Panc1 (cell line): ENCODE data around the gene PROZ. TPM values are rescaled to one million over a fixed set of nuclear protein-coding genes. Genes with fewer than 3 reads are reported as not detected.

Experiments
- ATAC-seq: fragments of 200-7000 bp; cut with Tn5 transposase; 2 replicates; pipeline ENCODE4 v1.9.1; 2020; ENCODE audit warnings: mild to moderate bottlenecking, moderate library complexity
- BruUV-seq: library from RNA; stranded (reverse); fragments of 400-500 nt; replicated peaks from 2 replicates; lab custom pipeline; 2021; lab: Mats Ljungman, UMichigan
- CTCF ChIA-PET: fragments of 300-600 bp; sonication (Branson Sonifier 250); formaldehyde crosslinking; loops from one replicate; lab custom pipeline; 2022; ENCODE audit warnings: antibody characterized with exemption; lab: Charles Lee
- POLR2A ChIA-PET: fragments of 300-600 bp; sonication (Branson Sonifier 250); formaldehyde crosslinking; loops from one replicate; lab custom pipeline; 2022; ENCODE audit warnings: antibody characterized with exemption; lab: Charles Lee
- DNase-seq: peaks from one replicate; pipeline ENCODE4 v3.0.0-alpha.2; 2010; ENCODE audit warnings: low read depth, low spot score
- H3K27ac ChIP-seq: 2 replicates; pipeline ENCODE4 v1.5.1; 2011; ENCODE audit warnings: mild to moderate bottlenecking, low read length, inconsistent platforms
- H3K27me3 ChIP-seq: fragments of 200-500 bp; sonication (Bioruptor generic); 2 replicates; pipeline ENCODE4 v1.6.0; 2014; ENCODE audit warnings: low read length, inconsistent platforms; ENCODE audit not compliant: control insufficient read depth, insufficient read depth
- H3K36me3 ChIP-seq: fragments of 200-500 bp; sonication (Bioruptor generic); 2 replicates; pipeline ENCODE4 v1.5.1; 2014; ENCODE audit warnings: inconsistent platforms, mild to moderate bottlenecking, low read length, moderate library complexity; ENCODE audit not compliant: control insufficient read depth, insufficient read depth
- H3K4me1 ChIP-seq: 2 replicates; pipeline ENCODE4 v1.5.1; 2011; ENCODE audit warnings: inconsistent platforms, mild to moderate bottlenecking, low read length, moderate library complexity; ENCODE audit not compliant: control insufficient read depth, insufficient read depth
- H3K4me3 ChIP-seq, 2 experiments: 2 replicates each; pipeline ENCODE4 v1.5.1; 2011 to 2012; ENCODE audit warnings: low read depth in 2 of 2, low read length in 2 of 2, mild to moderate bottlenecking in 2 of 2, inconsistent platforms in 1 of 2, moderate library complexity in 1 of 2
- H3K9me3 ChIP-seq: fragments of 200-500 bp; sonication (Bioruptor generic); 2 replicates; pipeline ENCODE4 v1.5.1; 2014; ENCODE audit warnings: low read depth, mild to moderate bottlenecking, inconsistent platforms, low read length, moderate library complexity; ENCODE audit not compliant: control insufficient read depth, insufficient read depth
- CTCF ChIP-seq: fragments of 450-650 bp; IDR thresholded peaks from 2 replicates; pipeline ENCODE4 v1.5.1; 2017; ENCODE audit warnings: mild to moderate bottlenecking
- POLR2AphosphoS5 ChIP-seq: IDR thresholded peaks from 2 replicates; pipeline ENCODE4 v1.6.1; 2012; ENCODE audit warnings: mild to moderate bottlenecking, low read depth, low read length, moderate library complexity
- REST ChIP-seq, 2 experiments: IDR thresholded peaks; 2 replicates each; pipeline ENCODE4 v1.6.1; 2011 to 2012; ENCODE audit warnings: low read depth in 2 of 2, control low read depth in 1 of 2, low read length in 1 of 2, mild to moderate bottlenecking in 1 of 2, moderate library complexity in 1 of 2; ENCODE audit not compliant: insufficient read depth in 1 of 2
- SIN3A ChIP-seq: IDR thresholded peaks from 2 replicates; pipeline ENCODE4 v1.6.1; 2012; ENCODE audit warnings: low read depth, mild to moderate bottlenecking, low read length, moderate library complexity, borderline replicate concordance; ENCODE audit not compliant: insufficient read depth
- TCF7L2 ChIP-seq: IDR thresholded peaks from 2 replicates; pipeline ENCODE4 v1.6.1; 2011; ENCODE audit warnings: mild to moderate bottlenecking, low read depth, low read length, inconsistent platforms
- in situ Hi-C: cut with HindIII; loops from 2 replicates; pipeline ENCODE4 v1.10.0; 2016; ENCODE audit warnings: low sequenced_read_pairs, low pct_unique_long_range_greater_than_20kb
- intact Hi-C: fragments of 100-400 bp; cut with micrococcal nuclease; formaldehyde crosslinking; loops from one replicate; pipeline ENCODE4 v1.10.0; 2022; ENCODE audit not compliant: unreplicated experiment
- total RNA-seq: library from RNA; stranded (reverse); gene quantifications from one replicate; pipeline ENCODE4 v1.2.1, GENCODE V29; 2021; ENCODE audit not compliant: unreplicated experiment

The PROZ gene
- total RNA-seq, 1 experiment from 2014 or later = not detected

DNA sequence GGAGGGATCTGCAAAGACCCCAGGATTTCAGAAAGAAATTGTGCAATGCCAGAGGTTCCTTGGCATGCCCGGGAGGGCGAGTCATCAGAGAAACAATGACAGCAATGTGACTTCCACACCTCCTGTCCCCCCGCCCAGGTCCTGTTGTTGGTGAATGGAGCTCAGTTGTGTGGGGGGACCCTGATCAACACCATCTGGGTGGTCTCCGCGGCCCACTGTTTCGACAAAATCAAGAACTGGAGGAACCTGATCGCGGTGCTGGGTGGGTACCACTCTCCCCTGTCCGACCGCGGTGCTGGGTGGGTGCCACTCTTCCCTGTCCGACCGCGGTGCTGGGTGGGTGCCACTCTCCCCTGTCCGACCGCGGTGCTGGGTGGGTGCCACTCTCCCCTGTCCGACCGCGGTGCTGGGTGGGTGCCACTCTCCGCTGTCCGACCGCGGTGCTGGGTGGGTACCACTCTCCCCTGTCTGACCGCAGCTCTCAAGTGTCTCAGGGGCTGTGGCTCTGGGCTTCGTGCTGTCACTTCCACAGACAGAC lies 41.0 kb upstream of the PROZ start:
- ChIA-PET POLR2A (interaction anchor here (0.6 kb wide), 1 partner anchor 12 kb away, joined by 11 read pairs; no protein-coding TSS in a partner anchor), CTCF (no interaction called here)
- ATAC-seq (no peak), DNase-seq (no peak)
- no peak overlapping the region for H3K27ac ChIP-seq
- in situ Hi-C loops (no loop called here), intact Hi-C loops (no loop called here)
- no peaks in the 10 kb centered on the region for H3K9me3 ChIP-seq
- TF ChIP-seq TCF7L2 = no peak
- no peak for TF ChIP-seq SIN3A
- no peak for TF ChIP-seq CTCF
- no peak for TF ChIP-seq REST (IDR thresholded peaks at IDR 0.05; ENCODE audit: insufficient read depth in 1 of 2, low read depth in 2 of 2, low read length in 1 of 2)
- no peak for TF ChIP-seq POLR2AphosphoS5
- no peaks in the 10 kb centered on the region for H3K36me3 ChIP-seq
- H3K4me1 ChIP-seq = no peaks in the 10 kb centered on the region
- H3K4me3 ChIP-seq = no peak overlapping the region
- BruUV-seq = no TSS peak
- no peaks in the 10 kb centered on the region for H3K27me3 ChIP-seq

DNA sequence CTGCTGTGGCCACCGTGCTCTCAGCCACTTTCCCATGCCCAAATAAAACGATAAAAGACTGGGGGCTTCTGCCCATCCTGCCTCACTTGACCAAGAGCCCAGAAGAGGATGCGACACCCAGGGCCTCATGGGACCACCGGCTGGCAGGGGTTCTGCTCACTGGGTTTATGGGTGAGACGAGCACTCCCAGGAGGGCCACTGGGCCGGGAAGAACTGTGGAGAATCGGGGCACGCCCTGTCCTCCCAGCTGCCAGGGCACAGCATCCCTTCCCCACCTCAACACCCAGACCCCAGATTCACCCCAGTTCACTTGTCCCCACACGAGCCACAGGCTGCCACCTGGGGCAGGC lies 40.6 kb upstream of the PROZ start:
- TF ChIP-seq POLR2AphosphoS5 (no peak), SIN3A (no peak), CTCF (no peak), TCF7L2 (no peak), REST (IDR thresholded peaks at IDR 0.05; ENCODE audit: insufficient read depth in 1 of 2, low read depth in 2 of 2, low read length in 1 of 2) (no peak)
- in situ Hi-C loops = no loop called here
- H3K4me3 ChIP-seq = no peak overlapping the region
- no TSS peak for BruUV-seq
- H3K27ac ChIP-seq = no peak overlapping the region
- intact Hi-C loops = no loop called here
- DNase-seq (no peak), ATAC-seq (no peak)
- POLR2A ChIA-PET = no interaction called here
- no peaks in the 10 kb centered on the region for H3K9me3 ChIP-seq
- CTCF ChIA-PET = no interaction called here
- no peaks in the 10 kb centered on the region for H3K4me1 ChIP-seq
- no peaks in the 10 kb centered on the region for H3K36me3 ChIP-seq
- H3K27me3 ChIP-seq = no peaks in the 10 kb centered on the region
